Dendritic cell treated with granulocyte-macrophage colony-stimulating factor and Interleukin-4, amounts not matched to agents 40 ng/mL and 50 ng/mL, for 4 days (primary cell): ENCODE results near the gene ZBTB8OS.
"Not testable (repeated sequence)": the region's sequence is repeated elsewhere in the genome, so short reads cannot be mapped to it uniquely, and the experiment has no call there.

Source experiments
- H3K27ac Mint-ChIP-seq: one replicate; pipeline ENCODE4 v1.8.0; 2022; ENCODE audit warnings: mild to moderate bottlenecking, mixed read lengths
- H3K27me3 Mint-ChIP-seq: one replicate; pipeline ENCODE4 v1.8.0; 2022; ENCODE audit warnings: mild to moderate bottlenecking, mixed read lengths
- H3K36me3 Mint-ChIP-seq: one replicate; pipeline ENCODE4 v1.8.0; 2022; ENCODE audit warnings: low read depth, mixed read lengths
- H3K4me1 Mint-ChIP-seq: one replicate; pipeline ENCODE4 v1.8.0; 2022; ENCODE audit warnings: low read depth, mixed read lengths
- H3K4me3 Mint-ChIP-seq: one replicate; pipeline ENCODE4 v1.8.0; 2022; ENCODE audit warnings: mild to moderate bottlenecking, moderate library complexity, mixed read lengths
- H3K9me3 Mint-ChIP-seq: one replicate; pipeline ENCODE4 v1.8.0; 2022; ENCODE audit warnings: mixed read lengths
- intact Hi-C: fragments of 100-400 bp; cut with micrococcal nuclease; formaldehyde crosslinking; loops from one replicate; pipeline ENCODE4 v1.15.0; 2022

Gene ZBTB8OS

DNA sequence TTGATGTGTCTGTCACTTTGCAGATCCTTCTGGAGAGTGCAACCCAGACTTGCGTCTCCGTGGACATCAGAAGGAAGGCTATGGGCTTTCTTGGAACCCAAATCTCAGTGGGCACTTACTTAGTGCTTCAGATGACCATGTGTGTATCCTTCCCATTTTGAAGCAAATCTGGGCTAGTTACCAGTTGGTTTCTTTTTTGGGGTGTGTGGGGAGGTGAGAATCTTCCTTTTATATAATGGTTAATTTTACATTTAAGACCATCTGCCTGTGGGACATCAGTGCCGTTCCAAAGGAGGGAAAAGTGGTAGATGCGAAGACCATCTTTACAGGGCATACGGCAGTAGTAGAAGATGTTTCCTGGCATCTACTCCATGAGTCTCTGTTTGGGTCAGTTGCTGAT is 18.4 kb upstream of the ZBTB8OS start:
- not testable (repeated sequence) for H3K27ac Mint-ChIP-seq

DNA sequence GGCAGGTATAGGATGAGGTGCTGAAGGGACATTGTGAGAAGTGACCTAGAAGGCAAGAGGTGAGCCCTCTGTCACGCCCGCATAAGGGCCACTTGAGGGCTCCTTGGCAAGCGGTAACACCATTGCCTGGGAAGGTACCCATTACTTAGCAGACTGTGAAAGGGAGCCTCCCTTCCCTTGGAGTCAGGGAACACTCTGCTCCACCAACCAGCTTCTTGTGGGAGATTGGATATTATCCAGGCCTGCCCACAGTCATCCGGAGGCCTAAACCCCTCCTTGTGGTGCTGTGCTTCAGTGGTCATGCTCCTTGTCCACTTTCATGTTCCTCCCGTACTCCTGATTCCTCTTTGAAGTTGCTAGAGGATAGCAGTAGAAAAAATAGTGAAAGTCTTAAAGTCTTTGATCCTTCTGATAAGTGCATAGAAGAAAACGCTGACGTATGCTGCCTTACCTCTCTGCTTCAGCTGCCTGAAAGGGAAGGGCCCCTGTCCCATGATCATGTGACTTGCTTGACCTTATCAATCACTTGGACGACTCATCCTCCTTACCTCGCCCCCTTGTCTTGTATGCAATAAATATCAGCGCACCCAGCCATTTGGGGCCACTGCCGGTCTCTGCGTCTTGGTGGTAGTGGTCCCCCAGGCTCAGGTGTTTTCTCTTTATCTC is 16.7 kb upstream of the ZBTB8OS start:
- no peaks in the 10 kb centered on the region for H3K4me1 Mint-ChIP-seq
- intact Hi-C loops = no loop called here
- H3K27ac Mint-ChIP-seq = peak overlapping the region; percentile 17
- no peaks in the 10 kb centered on the region for H3K9me3 Mint-ChIP-seq
- H3K27me3 Mint-ChIP-seq = no peaks in the 10 kb centered on the region
- no peak overlapping the region for H3K4me3 Mint-ChIP-seq
- H3K36me3 Mint-ChIP-seq = peaks cover 98% of the 10 kb centered on the region

More for the DNA sequence above, 18.4 kb upstream of the ZBTB8OS start:
- H3K27me3 Mint-ChIP-seq, H3K9me3 Mint-ChIP-seq, H3K4me1 Mint-ChIP-seq, intact Hi-C loops, H3K4me3 Mint-ChIP-seq: not testable (repeated sequence)
- H3K36me3 Mint-ChIP-seq = peaks cover 100% of the 10 kb centered on the region

DNA sequence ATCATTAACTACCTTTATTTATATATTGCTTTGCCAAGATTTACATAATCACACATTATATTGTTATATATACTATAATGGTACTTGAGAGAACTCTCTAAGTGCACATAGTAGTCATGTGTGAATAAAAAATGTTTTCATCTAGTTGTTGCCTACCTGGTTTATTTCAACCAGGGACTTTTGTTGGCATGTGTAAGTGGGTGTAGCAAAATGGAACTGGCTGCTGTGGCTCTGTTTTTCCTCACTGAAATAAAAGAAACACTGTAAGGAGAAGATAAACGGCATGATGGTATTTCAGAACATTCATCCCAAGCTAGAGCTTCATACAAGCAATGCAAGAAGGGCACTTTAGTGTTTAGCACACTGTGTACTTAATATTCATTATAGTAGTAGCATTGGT is 15.6 kb upstream of the ZBTB8OS start:
- H3K4me3 Mint-ChIP-seq = no peak overlapping the region
- peaks cover 98% of the 10 kb centered on the region for H3K36me3 Mint-ChIP-seq
- no peak overlapping the region for H3K27ac Mint-ChIP-seq
- H3K9me3 Mint-ChIP-seq = no peaks in the 10 kb centered on the region
- H3K27me3 Mint-ChIP-seq = no peaks in the 10 kb centered on the region
- intact Hi-C loops = no loop called here
- no peaks in the 10 kb centered on the region for H3K4me1 Mint-ChIP-seq

DNA sequence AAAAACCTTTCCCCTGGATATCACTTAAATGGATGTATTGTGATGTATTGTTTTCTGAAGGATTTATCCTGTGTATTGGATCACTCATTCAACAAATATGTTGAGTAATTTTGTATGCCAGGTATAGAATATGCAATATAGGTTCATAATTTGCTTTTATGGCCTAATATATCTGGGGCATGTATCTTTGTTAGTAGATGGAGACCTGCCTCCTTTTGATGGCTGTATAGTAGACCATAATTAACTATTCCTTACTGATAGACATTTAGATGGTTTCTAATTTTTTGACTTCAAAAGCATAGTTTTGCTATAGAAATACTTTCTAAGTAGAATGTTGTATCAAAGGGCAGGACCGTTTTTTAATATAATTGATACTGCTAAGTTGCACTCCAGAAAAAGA is 9.2 kb upstream of the ZBTB8OS start:
- intact Hi-C loops = loop anchor here (10.0 kb wide), 1 partner anchor 135 kb away; no protein-coding TSS in a partner anchor
- no peak overlapping the region for H3K4me3 Mint-ChIP-seq
- no peaks in the 10 kb centered on the region for H3K27me3 Mint-ChIP-seq
- peaks cover 14% of the 10 kb centered on the region for H3K4me1 Mint-ChIP-seq
- no peak overlapping the region for H3K27ac Mint-ChIP-seq
- no peaks in the 10 kb centered on the region for H3K9me3 Mint-ChIP-seq
- H3K36me3 Mint-ChIP-seq = peaks cover 98% of the 10 kb centered on the region

DNA sequence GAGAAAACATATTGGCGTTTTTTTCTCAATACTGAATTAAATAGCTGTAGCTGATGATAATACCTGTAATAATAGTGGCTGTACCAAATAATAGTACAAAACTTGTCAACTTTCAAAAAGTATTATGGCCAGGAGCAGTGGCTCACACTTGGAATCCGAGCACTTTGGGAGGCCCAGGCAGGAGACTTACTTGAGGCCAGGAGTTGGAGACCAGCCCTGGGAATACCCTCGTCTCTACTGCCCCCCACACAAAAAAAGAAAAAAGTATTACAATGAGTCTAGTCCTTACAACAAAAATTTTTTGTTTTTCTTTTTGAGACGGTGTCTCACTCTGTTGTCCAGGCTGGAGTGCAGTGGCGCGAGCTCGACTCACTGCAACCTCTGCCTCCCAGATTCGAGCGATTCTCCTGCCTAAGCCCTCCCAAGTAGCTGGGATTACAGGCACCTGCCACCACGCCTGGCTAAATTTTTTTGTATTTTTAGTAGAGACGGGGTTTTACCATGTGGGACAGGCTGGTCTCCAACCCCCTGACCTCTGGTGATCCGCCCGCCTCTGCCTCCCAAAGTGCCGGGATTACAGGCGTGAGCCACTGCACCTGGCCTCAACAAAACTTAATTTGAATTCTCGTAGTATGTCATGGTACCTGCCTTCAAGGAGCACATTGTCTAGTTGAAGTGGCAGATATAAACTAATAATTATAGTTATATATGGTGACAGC is 2.1 kb upstream of the ZBTB8OS start:
- Mint-ChIP-seq H3K27me3 (no peaks in the 10 kb centered on the region), H3K27ac (peak overlapping the region; percentile 100), H3K4me3 (peak overlapping the region; percentile 89), H3K9me3 (no peaks in the 10 kb centered on the region), H3K4me1 (peaks cover 51% of the 10 kb centered on the region), H3K36me3 (peaks cover 75% of the 10 kb centered on the region)
- intact Hi-C loops = loop anchor here (10.0 kb wide), 1 partner anchor 128 kb away; no protein-coding TSS in a partner anchor

DNA sequence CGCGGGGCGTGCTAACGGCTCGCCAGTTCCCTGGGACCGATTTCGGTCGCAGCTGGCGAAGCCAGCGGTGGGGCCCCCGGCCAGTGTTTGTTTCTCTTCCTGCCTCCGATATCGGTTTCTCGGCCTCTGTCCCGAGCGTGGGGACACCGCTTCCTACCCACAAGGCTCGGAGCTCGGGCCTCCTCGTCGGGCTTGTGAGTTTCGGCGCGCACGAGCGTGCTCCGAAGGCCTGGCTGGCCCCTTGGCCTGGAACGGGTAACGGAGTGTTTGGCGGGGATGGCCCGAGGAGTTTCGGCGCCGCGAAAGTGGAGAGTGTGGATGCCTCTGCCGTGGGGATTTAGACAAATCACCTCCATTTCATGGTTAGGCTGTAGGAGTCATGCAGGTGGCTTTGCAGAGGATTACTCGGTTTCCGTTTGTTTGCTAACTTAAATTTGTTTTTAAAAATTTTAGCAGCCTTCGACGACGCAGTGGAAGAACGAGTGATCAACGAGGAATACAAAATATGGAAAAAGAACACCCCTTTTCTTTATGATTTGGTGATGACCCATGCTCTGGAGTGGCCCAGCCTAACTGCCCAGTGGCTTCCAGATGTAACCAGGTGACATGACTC is 1.2 kb upstream of the ZBTB8OS start:
- Mint-ChIP-seq H3K9me3 (no peaks in the 10 kb centered on the region), H3K27me3 (no peaks in the 10 kb centered on the region), H3K4me1 (peaks cover 51% of the 10 kb centered on the region), H3K36me3 (peaks cover 66% of the 10 kb centered on the region), H3K4me3 (peak overlapping the region; percentile 89), H3K27ac (peak overlapping the region; percentile 100)
- intact Hi-C loops = loop anchor here (10.0 kb wide), 1 partner anchor 127 kb away; no protein-coding TSS in a partner anchor

DNA sequence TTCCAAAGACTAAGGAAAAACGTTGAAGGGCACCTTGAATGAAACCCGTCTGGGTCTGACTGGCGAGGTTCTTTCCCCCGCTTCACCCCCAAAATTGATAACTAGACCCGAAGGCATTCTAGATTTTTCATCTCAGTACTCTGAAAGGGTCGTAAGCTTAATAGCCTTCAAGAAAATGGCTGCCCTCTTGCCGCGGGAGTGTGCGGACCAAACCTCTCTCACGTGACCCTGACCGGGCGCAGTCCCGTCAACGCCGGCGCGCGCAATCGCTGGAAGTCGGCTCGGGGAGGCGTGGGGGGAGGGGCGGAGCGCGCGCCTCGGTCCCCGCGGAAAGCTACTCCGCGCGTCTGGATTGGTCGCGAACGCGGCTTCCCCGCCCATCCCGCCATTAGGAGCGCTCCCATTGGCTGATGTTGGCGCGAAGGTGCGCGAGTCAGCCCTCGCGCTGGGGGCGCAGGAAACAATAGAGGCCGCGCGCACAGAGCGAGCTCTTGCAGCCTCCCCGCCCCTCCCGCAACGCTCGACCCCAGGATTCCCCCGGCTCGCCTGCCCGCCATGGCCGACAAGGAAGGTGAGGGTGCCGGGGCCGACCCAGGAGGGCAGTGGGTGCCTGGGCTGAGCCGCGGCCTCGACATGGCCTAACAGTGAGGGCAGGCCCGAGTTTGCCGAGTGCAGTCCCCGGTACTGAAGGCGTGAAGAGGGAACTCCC is 556 bp upstream of the ZBTB8OS start, which contains the start of gene RBBP4:
Gene RBBP4, plus strand, starts transcription at position 457 of the 709 bp plus-strand sequence. Its CDS starts 99 bp downstream, at position 556.
- intact Hi-C loops = loop anchor here (1.0 to 10.0 kb wide), 2 partner anchors 39 to 126 kb away; no protein-coding TSS in a partner anchor

DNA sequence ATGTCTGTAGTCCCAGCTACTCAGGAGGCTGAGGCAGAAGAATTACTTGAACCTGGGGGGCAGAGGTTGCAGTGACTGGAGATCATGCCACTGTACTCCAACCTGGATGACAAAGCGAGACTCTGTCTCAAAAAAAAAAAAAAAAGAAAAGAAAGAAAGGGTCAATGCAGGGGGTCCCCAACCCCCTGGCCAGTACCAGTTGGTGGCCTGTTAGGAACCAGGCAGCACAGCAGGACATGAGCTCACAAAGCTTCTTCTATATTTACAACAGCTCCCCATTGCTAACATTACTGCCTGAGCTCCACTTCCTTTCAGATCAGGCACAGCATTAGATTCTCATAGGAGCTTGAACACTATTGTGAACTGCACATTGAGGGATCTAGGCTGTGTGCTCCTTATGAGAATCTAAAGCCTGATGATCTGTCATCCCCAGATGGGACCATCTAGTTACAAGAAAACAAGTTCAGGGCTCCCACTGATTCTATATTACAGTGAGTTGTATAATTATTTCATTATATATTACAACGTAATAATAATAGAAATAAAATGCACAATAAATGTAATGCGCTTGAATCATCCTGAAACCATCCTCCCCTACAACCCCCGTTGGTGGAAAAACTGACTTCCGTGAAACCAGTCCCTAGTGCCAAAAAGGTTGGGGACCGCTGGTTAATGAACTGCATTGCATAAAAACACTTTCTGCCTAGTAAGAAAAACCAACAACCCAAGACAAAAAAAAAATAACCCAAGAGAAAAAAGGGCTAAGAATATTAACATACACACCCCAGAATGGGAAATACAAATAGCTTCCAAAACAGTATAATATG is 2.8 kb downstream of the ZBTB8OS start:
- Mint-ChIP-seq H3K27ac (no peak overlapping the region), H3K27me3 (no peaks in the 10 kb centered on the region), H3K4me1 (peaks cover 28% of the 10 kb centered on the region), H3K9me3 (no peaks in the 10 kb centered on the region), H3K36me3 (peaks cover 35% of the 10 kb centered on the region), H3K4me3 (no peak overlapping the region)
- intact Hi-C loops = no loop called here

More for the DNA sequence above, 556 bp upstream of the ZBTB8OS start, which contains the start of gene RBBP4:
- Mint-ChIP-seq H3K9me3 (no peaks in the 10 kb centered on the region), H3K4me3 (peak within 1 kb of the TSS; percentile 89), H3K27ac (peak within 1 kb of the TSS; percentile 100), H3K4me1 (peaks cover 50% of the 10 kb centered on the region), H3K27me3 (no peaks in the 10 kb centered on the region), H3K36me3 (peaks cover 61% of the 10 kb centered on the region)

DNA sequence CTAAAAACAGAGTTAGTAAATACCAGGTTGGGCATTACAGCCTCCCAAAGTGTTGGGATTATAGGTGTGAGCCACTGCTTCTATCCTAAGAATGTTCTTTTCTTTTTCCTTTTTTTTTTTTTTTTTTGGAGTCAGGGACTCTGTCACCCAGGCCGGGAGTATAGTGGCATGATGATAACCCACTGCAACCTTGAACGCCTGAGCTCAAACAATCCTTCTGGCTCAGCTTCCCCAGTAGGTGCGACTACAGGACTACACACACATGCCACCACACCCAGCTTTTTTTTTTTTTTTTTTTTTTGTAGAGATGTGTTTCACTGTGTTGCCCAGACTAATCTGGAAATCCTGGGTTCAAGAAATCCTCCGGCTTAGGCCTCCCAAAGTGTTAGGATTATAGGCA is 5.9 kb downstream of the ZBTB8OS start:
- Mint-ChIP-seq H3K27me3 (no peaks in the 10 kb centered on the region), H3K36me3 (peaks cover 9% of the 10 kb centered on the region), H3K27ac (no peak overlapping the region), H3K4me1 (peaks cover 12% of the 10 kb centered on the region), H3K9me3 (no peaks in the 10 kb centered on the region), H3K4me3 (no peak overlapping the region)
- intact Hi-C loops = no loop called here

DNA sequence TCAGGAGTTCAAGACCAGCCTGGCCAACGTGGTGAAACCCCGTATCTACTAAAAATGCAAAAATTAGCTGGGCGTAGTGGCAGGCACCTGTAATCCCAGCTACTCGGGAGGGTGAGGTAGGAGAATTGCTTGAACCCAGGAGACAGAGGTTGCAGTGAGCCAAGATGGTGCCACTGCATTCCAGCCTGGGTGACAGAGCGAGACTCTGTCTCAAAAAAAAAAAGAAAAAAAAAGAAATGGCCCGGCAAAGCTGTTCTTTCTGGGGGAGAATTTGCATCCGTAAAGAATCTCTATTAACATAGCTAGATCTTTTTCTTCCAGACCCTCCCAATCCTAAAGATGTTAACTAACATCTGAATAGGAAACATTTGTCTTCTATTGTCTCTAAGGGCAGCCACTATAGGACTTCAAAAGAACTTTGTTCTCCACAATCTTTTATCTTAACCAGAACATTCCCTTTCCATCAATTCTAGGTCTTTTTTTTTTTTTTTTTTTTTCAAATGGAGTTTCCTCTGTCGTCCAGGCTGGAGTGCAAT is 8.0 kb downstream of the ZBTB8OS start:
- H3K9me3 Mint-ChIP-seq, H3K4me1 Mint-ChIP-seq, H3K27ac Mint-ChIP-seq: not testable (repeated sequence)

DNA sequence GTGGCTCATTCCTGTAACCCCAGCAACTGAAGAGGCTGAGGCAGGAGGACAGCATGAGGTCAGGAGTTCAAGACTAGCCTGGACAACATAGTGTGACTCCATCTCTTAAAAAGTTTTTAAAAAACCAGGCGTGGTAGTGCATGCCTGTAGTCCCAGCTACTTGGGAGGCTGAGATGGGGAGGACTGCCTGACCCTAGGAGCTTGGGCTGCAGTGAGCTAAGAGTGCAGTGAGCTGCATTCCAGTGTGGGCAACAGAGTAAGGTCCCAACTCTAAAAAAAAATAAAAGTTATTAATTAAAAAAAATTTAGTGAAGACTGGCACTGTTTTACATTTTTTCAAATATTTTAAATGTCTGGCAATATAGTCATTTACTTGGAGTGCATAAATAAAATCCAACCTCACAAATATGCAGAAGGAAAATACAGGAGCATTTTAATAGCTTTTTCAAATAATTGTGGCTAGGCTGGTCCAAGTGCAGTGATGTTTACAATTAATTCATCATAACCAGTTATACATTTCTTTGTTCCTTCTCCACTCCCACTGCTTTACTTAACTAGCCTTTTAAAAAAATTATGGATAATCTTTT is 10.8 kb downstream of the ZBTB8OS start:
- Mint-ChIP-seq H3K9me3 (no peaks in the 10 kb centered on the region), H3K27me3 (no peaks in the 10 kb centered on the region), H3K4me3 (no peak overlapping the region), H3K4me1 (peaks cover 20% of the 10 kb centered on the region), H3K36me3 (peaks cover 14% of the 10 kb centered on the region), H3K27ac (no peak overlapping the region)
- intact Hi-C loops = no loop called here

More for the DNA sequence above, 8.0 kb downstream of the ZBTB8OS start:
- H3K4me3 Mint-ChIP-seq, H3K27me3 Mint-ChIP-seq, intact Hi-C loops: not testable (repeated sequence)
- peaks cover 12% of the 10 kb centered on the region for H3K36me3 Mint-ChIP-seq

DNA sequence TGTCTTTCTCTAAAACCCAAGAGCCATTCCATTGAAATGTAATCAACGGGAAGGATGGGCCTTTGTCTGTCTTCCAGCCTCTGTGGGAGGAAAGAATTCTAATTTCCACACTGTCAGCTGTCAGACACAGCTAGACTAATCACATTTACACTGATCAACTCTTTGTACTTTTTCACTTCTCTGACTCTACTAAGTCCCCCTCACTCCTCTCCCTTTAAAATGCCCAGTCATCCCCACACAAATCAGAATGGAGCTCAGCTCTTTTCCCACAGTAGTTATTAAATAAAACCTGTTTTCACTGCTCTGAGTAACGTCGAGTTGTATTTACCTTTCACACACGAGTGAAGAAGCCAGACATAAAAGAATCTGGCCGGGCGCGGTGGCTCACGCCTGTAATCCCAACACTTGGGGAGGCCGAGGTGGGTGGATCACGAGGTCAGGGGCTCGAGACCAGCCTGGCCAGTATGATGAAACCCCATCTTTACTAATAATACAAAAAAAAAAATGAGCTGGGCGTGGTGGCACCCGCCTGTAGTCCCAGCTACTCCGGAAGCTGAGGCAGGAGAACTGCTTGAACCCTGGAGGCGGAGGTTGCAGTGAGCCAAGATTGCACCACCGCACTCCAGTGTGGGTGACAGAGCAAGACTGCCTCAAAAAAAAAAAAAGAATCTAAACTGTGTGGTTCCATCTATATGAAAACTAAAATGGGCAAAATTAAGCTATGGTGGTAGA is 13.3 kb downstream of the ZBTB8OS start:
- H3K36me3 Mint-ChIP-seq = peaks cover 38% of the 10 kb centered on the region
- no peaks in the 10 kb centered on the region for H3K27me3 Mint-ChIP-seq
- H3K4me1 Mint-ChIP-seq = peaks cover 20% of the 10 kb centered on the region
- H3K27ac Mint-ChIP-seq = peak overlapping the region; percentile 90
- intact Hi-C loops = no loop called here
- no peaks in the 10 kb centered on the region for H3K9me3 Mint-ChIP-seq
- peak overlapping the region; percentile 72 for H3K4me3 Mint-ChIP-seq
